ENCODE measurements around the gene CDKN2B-AS1.
"Not testable (repeated sequence)": the region's sequence is repeated elsewhere in the genome, so short reads cannot be mapped to it uniquely, and the experiment has no call there.

CDKN2B-AS1 gene

GRCh38 chr9:22046243-22046885, 51.8 kb downstream of the CDKN2B-AS1 start:
- no peak for DNase-seq

GRCh38 chr9:22047596-22047995, 53.0 kb downstream of the CDKN2B-AS1 start:
- no peak for DNase-seq

GRCh38 chr9:22049411-22049810, 54.8 kb downstream of the CDKN2B-AS1 start:
- peak; percentile 39 for DNase-seq

- no peak for DNase-seq
Observed at GRCh38 chr9:22050924-22051323, 56.3 kb downstream of the CDKN2B-AS1 start.

- DNase-seq, result peak; percentile 97
Observed at GRCh38 chr9:22052376-22052945, 57.9 kb downstream of the CDKN2B-AS1 start.

- peak; percentile 30 for DNase-seq
Observed at GRCh38 chr9:22053178-22053577, 58.6 kb downstream of the CDKN2B-AS1 start.

- no peak for DNase-seq
Observed at GRCh38 chr9:22054076-22054475, 59.5 kb downstream of the CDKN2B-AS1 start.

GRCh38 chr9:22054529-22054928, 59.9 kb downstream of the CDKN2B-AS1 start:
- DNase-seq, result no peak

GRCh38 chr9:22055090-22055489, 60.5 kb downstream of the CDKN2B-AS1 start:
- peak; percentile 21 for DNase-seq

GRCh38 chr9:22056402-22056801, 61.8 kb downstream of the CDKN2B-AS1 start:
- DNase-seq, result no peak

- not testable (repeated sequence) for DNase-seq
Observed at GRCh38 chr9:22057972-22058371, 63.4 kb downstream of the CDKN2B-AS1 start.

- peak; percentile 31 for DNase-seq
Observed at GRCh38 chr9:22060831-22061383, 66.3 kb downstream of the CDKN2B-AS1 start.

- DNase-seq, result no peak
Observed at GRCh38 chr9:22064957-22065356, 70.4 kb downstream of the CDKN2B-AS1 start.

GRCh38 chr9:22065431-22066200, 71.0 kb downstream of the CDKN2B-AS1 start:
- no peak for DNase-seq

GRCh38 chr9:22067196-22067595, 72.6 kb downstream of the CDKN2B-AS1 start:
- no peak for DNase-seq

- DNase-seq, result no peak
Observed at GRCh38 chr9:22068369-22068768, 73.8 kb downstream of the CDKN2B-AS1 start.

GRCh38 chr9:22073349-22073748, 78.8 kb downstream of the CDKN2B-AS1 start:
- no peak for DNase-seq

- no peak for DNase-seq
Observed at GRCh38 chr9:22078081-22078480, 83.5 kb downstream of the CDKN2B-AS1 start.

GRCh38 chr9:22079873-22080341, 85.3 kb downstream of the CDKN2B-AS1 start:
- peak; percentile 69 for DNase-seq

GRCh38 chr9:22084336-22085035, 89.9 kb downstream of the CDKN2B-AS1 start:
- peak; percentile 95 for DNase-seq

GRCh38 chr9:22088053-22088716, 93.6 kb downstream of the CDKN2B-AS1 start:
- DNase-seq, result no peak

GRCh38 chr9:22088717-22089061, 94.1 kb downstream of the CDKN2B-AS1 start:
- DNase-seq, result no peak
